ENCODE measurements around the gene C6. TPM values are rescaled to one million over a fixed set of nuclear protein-coding genes. Genes with fewer than 3 reads are reported as not detected.
"Not testable (repeated sequence)": the region's sequence is repeated elsewhere in the genome, so short reads cannot be mapped to it uniquely, and the experiment has no call there.

C6 gene
- total RNA-seq, 4 donors from 2014 or later: 9.6 to 37.6 (median 15.0) TPM

GRCh38 chr5:41194339-41194738 lies 19.0 kb downstream of the C6 start:
- TF ChIP-seq EP300 (IDR thresholded peaks at IDR 0.05) (no peak), CTCF (IDR thresholded peaks at IDR 0.05) (no peak), POLR2A (IDR thresholded peaks at IDR 0.05) (no peak)
- Histone ChIP-seq H3K4me3 (no peak overlapping the region), H3K9me3 (no peaks in the 10 kb centered on the region), H3K27ac (peak overlapping the region; percentile 63 to 86 (median 74)), H3K27me3 (no peaks in the 10 kb centered on the region), H3K36me3 (no peaks in the 10 kb centered on the region), H3K4me1 (peaks cover 0 to 23% (median 5%) of the 10 kb centered on the region in 4 donors)
- WGBS, 2 donors: 74 to 75% methylated on average over 3 of the region's 3 CpGs
- DNase-seq (ENCODE audit: low spot score in 2 of 2): no peak

- H3K27me3 ChIP-seq: no peaks in the 10 kb centered on the region
- peak; percentile 100 for TF ChIP-seq EP300 (IDR thresholded peaks at IDR 0.05)
- no peak for TF ChIP-seq POLR2A (IDR thresholded peaks at IDR 0.05)
- no peak for TF ChIP-seq CTCF (IDR thresholded peaks at IDR 0.05)
- H3K27ac ChIP-seq: peak overlapping the region; percentile 63 to 86 (median 74)
- H3K36me3 ChIP-seq: no peaks in the 10 kb centered on the region
- peaks cover 0 to 23% (median 5%) of the 10 kb centered on the region in 4 donors for H3K4me1 ChIP-seq
- no peak overlapping the region for H3K4me3 ChIP-seq
- H3K9me3 ChIP-seq: no peaks in the 10 kb centered on the region
- DNase-seq (ENCODE audit: low spot score in 2 of 2): peak; percentile 99 to 100
- 20 to 52% methylated on average over 5 of the region's 5 CpGs for WGBS, 2 donors
Observed at GRCh38 chr5:41193456-41194205, 19.7 kb downstream of the C6 start.

GRCh38 chr5:41191249-41191648 lies 22.1 kb downstream of the C6 start:
- H3K27me3 ChIP-seq: no peaks in the 10 kb centered on the region
- no peaks in the 10 kb centered on the region for H3K9me3 ChIP-seq
- peak overlapping the region in 1 of 4 donors; percentile 9 for H3K27ac ChIP-seq
- WGBS, 2 donors: 87 to 93% methylated on average over 4 of the region's 4 CpGs
- no peaks in the 10 kb centered on the region for H3K36me3 ChIP-seq
- no peak for DNase-seq (ENCODE audit: low spot score in 2 of 2)
- peaks cover 0 to 29% (median 5%) of the 10 kb centered on the region in 4 donors for H3K4me1 ChIP-seq
- no peak overlapping the region for H3K4me3 ChIP-seq
- TF ChIP-seq POLR2A (IDR thresholded peaks at IDR 0.05): no peak
- no peak for TF ChIP-seq EP300 (IDR thresholded peaks at IDR 0.05)
- no peak for TF ChIP-seq CTCF (IDR thresholded peaks at IDR 0.05)

GRCh38 chr5:41186143-41186542 lies 27.2 kb downstream of the C6 start:
- WGBS, 2 donors: 86 to 90% methylated on average over 1 of the region's 1 CpG
- H3K27me3 ChIP-seq: no peaks in the 10 kb centered on the region
- H3K27ac ChIP-seq: peak overlapping the region in 1 of 4 donors; percentile 37
- H3K4me1 ChIP-seq: peaks cover 0 to 21% (median 7%) of the 10 kb centered on the region in 4 donors
- TF ChIP-seq POLR2A (IDR thresholded peaks at IDR 0.05) (no peak), CTCF (IDR thresholded peaks at IDR 0.05) (no peak), EP300 (IDR thresholded peaks at IDR 0.05) (no peak)
- no peaks in the 10 kb centered on the region for H3K36me3 ChIP-seq
- DNase-seq (ENCODE audit: low spot score in 2 of 2): no peak
- no peak overlapping the region for H3K4me3 ChIP-seq
- no peaks in the 10 kb centered on the region for H3K9me3 ChIP-seq

- H3K4me3 ChIP-seq; H3K36me3 ChIP-seq; H3K27me3 ChIP-seq; H3K9me3 ChIP-seq; DNase-seq (ENCODE audit: low spot score in 2 of 2): not testable (repeated sequence)
- WGBS, 2 donors: 68 to 83% methylated on average over 1 of the region's 1 CpG
- H3K4me1 ChIP-seq: peaks cover 0 to 21% (median 7%) of the 10 kb centered on the region in 4 donors
- H3K27ac ChIP-seq: peak overlapping the region in 1 of 4 donors; percentile 55
Observed at GRCh38 chr5:41183331-41183730, 30.0 kb downstream of the C6 start.
